NCI-H187 treated with DMSO at 0.1 percent for 48 hours (cell line): ENCODE data around the gene ERGIC1.
"Not testable (repeated sequence)": the region's sequence is repeated elsewhere in the genome, so short reads cannot be mapped to it uniquely, and the experiment has no call there.

Experiments
- DNase-seq: peaks from one replicate; lab custom pipeline; 2025; lab: John Stamatoyannopoulos, UW

The ERGIC1 gene, protein sequence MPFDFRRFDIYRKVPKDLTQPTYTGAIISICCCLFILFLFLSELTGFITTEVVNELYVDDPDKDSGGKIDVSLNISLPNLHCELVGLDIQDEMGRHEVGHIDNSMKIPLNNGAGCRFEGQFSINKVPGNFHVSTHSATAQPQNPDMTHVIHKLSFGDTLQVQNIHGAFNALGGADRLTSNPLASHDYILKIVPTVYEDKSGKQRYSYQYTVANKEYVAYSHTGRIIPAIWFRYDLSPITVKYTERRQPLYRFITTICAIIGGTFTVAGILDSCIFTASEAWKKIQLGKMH

DNA sequence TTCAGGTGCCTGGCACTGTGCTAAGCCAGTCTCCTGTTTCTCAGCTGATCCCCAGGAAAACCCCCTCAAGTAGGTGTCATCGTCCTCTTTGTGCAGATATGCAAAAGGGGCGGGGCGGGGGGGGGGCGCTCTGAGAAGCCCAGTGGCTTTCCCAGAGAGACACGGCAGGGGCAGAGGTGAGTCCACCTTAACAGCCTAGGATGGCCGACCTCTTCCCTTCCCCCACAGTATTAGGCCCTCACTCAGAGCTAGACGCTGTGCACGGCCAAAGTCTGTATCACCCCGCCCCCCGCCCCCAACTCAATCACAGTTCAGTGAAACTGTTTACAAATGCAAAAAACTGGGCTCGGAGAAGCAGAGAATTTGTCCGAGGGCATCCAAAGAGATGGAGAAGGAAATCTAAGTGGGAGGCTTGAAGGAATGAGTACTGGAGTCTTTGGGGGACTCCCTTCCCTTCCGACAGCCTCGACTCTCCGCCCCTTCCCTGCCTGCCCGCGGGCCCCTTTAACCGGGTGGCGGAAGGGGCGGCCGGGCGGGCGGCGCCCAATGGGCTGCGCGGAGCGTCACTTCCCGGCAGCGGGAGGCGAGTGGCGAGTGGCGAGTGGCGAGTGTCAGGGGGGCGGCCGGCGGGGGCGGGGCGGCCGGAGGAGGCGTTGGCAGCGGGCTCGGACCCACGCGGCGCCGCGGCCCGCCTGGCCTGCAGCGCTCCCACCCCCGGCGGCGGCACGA lies at the start of gene ERGIC1:
TSS of gene ERGIC1 (plus strand) at position 566 of the 729 bp plus-strand sequence. CDS start at position 729, 163 bp downstream.
- DNase-seq, result no peak

DNA sequence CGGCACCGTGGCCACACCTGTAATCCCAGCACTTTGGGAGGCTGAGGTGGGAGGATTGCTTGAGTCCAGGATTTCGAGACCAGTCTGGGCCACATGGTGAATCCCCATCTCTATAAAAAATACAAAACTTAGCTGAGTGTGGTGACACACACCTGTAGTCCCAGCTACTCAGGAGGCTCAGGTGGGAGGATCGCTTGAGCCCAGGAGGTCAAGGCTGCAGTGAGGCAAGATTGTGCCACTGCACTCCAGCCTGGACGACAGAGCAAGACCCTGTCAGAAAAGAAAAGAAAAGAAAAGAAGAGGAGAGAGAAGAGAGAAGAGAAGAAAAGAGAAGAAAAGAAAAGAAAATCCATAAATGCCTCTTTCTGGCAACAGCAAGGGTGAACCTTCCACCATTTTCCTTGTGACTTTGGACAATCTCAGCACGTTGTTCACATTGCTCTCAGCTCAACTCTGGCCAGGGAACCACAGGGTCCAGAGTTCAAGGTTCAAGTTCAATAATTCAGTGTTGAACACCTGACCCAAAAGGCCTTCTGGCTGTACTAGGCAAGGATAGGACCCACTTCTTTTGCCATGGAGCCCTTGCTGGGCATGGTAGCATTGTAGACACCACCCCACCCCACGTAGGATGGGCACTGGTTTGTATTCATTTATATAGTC lies 48.5 kb upstream of the ERGIC1 start:
- DNase-seq, result no peak

DNA sequence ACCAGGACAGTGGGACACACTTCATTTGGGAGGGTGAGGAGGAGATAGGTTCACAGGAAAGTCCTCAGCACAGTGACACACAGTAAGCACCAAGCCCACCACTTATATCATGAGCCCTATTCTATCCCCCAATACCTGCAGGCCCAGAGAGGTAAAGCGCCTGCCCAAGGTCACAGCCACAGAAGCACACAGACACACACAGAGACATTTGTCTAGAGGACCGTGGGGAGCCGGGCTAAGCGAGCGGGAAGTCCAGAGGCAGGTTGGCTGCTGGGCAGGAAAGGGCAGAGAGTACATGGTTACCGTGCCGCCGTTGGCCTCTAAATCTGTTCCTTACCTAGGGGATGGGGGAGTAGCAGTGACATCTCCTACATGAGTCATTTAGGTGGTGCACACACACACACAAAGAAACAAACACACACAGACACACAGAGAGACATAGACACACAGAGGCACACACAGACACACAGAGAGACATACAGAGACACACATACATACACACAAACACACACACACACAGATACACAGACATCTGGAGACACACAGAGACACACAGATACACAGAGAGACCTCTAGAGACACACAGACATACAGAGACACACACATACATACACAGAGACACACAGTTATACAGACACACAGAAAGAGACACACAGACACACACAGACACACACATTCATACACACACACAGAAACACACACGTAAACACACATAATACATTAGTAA lies 47.2 kb upstream of the ERGIC1 start:
- DNase-seq, result no peak

DNA sequence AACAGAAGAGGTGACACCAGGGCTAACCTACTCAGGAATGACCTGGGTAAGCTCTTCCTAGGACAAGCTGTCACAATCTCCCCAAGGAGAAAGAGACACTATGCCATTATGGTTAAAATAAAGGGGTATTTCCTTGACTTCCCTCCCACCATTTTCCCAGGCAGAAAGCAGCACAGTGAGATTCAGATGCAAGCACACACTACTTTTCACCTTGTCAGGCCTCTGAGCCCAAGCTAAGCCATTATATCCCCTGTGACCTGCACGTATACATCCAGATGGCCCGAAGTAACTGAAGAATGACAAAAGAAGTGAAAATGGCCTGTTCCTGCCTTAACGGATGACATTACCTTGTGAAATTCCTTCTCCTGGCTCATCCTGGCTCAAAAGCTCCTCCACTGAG lies 46.5 kb upstream of the ERGIC1 start:
- not testable (repeated sequence) for DNase-seq

DNA sequence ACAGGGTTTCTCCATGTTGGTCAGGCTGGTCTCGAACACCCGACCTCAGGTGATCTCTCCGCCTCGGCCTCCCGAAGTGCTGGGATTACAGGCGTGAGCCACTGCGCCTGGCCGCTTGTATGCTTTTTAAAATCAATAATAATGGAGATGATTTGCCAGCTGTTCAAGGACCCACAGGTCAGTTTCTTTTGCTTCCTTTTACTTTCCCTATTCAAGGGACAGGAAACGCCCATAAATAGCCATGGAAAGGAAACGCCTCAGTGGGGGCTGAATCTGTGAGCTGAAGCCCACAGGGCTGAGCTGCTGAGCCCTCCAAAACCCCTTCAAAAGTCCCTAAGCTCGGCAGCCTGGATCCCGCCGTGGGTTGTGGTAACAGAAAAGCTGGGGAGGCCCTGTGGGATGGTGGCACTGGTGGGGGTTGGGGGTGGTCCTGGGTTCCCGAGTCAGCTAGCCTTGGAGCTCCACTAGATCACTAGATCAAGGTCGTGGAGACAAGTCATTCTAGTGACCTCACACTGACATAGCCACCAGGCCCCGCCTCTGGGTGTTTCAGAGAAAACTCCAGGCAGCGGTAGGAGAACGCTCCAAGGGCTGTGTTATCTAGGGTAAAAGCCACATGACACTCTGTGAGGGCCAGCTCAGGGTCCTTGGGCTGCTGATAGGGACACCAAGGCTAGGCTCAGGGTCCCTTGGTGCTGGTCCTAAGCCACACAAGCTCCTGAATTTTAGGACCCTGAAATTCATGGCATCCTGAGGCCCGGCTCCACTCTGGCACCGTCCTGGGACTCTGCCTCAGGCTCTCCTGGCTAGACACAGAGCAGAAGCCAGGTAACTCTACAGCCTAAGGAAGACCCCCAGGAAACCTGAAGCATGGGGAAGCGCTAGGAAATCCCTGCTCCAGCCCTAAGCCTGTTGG lies 45.0 kb upstream of the ERGIC1 start:
- DNase-seq, result no peak

DNA sequence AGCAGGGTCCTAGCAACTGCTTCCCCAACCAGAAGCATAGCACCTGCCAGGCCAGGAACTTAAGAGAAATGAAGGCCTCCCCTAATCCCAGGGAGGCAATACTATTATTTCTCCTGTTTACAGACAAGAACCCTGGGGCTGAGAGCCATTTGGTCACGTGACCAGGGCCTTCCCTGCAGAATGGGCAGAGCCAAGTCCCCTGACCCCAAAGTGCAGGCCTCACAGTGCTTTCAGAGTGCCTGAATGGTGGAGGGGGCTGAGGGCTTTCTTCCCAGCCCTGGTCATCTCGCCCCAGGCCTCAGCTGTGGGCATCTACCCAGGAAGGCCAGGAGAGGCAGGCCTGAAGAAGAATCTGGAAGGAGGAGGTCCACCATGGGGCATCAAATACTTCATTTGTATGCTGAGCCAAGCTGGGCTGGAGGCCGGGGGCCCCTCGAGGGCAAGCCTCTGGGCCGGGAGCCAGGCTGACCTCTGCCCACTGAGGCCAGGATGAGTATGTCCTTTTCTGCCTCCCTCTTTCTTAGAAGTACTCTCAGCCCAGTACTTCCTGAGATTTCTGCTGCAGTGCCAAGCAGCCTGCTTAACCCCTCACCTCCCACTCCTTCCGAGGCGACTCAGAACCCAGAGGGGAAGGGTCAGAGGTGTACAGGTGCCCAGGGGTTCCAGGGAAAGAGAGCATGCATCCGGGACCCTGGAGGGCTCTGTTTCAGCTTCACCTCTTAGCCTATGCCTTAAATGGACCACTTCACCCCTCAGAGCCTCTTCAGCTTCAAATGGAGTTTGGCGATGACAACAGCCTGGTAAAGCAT lies 44.2 kb upstream of the ERGIC1 start:
- no peak for DNase-seq

DNA sequence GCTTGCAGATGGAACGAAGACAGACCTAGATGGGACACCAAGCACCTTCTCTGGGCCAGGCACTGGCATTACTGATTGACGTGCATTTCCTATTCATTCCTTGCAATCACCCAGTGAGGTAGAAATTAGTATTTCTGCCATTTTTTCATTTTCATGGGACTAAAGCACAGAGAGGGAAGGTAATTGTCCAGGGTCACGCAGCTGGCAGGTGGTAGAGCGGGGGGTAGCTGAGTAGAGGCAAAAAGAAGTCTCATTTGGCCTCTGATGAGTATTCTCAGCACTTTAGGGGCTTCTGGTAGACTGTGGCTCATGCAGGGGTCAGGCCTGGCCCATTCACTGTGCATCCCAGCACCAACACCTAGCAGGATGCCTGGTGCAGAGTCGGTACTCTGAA lies 43.6 kb upstream of the ERGIC1 start:
- DNase-seq, result no peak

DNA sequence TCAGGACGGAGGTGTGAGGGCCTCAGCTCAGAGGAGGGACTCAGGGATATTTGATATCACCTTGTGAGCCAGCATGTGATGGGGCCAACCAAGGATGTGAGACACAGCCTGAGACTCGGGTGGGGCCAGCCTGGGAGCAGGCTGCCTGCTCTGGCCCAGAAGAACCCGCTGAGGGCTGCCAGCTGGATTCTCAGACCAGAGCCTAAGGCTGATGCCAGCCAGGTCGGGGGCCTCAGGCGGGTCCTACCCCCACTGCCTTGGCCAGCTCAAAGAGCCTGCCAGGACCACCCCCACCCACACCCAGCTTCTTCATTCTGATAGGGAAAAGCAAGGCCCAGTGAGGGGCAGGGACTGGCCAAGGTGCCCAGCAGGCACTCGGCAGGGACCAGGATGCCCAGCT lies 42.8 kb upstream of the ERGIC1 start:
- DNase-seq, result no peak

DNA sequence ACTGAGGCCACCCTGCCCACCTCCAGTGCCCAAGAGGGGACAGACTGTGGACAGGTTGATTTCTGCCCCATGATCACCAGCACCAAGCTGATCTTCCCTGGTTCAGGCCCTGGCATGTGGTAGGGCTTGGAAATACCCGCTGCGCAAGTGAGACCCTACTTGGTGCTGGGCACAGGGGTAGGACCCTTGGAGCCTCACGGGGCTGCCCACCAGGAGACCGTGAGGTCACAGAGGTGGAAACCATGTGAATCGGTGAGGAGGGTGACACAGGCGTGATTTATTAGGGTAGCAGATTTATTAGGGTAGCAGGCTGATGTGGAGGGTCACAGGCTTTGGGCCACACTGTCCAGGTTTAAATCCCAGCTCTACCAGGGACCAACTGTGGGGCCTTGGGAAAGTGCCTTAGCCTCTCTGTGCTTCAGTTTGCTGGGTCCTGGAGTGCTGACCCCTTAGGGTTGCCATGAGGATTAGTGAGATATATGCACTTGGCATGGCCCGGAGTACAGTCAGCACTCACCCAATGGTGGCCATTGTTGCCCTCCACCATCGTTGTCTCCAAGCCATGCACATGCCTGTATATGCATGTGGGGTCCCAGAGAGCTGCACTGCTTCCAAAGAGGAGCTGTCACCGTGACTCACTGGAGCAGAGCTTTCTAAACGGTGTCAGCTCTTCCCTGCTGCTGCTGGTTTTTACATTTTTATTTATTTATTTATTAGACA lies 42.2 kb upstream of the ERGIC1 start:
- no peak for DNase-seq

DNA sequence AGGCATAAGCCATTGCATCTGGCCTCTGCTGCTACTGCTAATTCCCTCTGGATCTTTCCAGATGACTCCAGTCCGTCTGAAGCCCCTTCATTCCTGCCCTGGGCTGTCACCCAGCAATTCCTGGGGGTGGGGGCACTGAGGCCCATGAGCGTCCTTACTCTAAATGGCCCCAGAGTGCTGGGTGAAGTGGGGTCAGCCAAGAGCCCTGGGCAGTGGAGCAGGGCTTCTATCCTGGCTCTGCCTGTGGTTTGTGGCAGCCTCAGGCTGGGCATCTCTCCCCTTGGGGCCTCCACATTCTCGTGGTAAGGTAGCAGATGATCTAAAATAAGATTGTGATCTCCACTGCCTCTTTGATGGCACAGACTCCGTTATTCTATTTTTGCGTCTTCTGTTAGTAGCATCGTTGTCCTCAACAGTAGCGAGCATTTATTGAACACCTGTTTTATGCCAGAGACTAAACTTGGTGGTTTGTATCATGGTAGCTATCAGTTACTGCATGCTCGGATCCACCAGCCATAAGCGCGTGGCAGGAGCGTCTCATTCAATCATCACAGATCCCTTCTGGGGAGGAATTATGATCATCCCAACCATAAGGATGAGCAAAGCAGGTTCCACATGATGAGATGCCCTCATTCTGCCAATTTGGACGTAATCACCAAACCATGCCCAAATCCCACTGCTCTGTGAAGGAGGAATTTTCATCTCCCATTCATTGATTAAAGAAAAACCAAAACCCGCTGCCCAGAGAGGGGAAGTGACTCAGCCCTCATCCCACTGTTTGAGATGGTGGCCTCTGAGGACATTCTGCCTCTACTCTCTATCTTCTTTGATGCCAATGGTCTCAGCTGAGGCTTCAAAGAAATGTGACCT lies 41.1 kb upstream of the ERGIC1 start:
- DNase-seq, result no peak

DNA sequence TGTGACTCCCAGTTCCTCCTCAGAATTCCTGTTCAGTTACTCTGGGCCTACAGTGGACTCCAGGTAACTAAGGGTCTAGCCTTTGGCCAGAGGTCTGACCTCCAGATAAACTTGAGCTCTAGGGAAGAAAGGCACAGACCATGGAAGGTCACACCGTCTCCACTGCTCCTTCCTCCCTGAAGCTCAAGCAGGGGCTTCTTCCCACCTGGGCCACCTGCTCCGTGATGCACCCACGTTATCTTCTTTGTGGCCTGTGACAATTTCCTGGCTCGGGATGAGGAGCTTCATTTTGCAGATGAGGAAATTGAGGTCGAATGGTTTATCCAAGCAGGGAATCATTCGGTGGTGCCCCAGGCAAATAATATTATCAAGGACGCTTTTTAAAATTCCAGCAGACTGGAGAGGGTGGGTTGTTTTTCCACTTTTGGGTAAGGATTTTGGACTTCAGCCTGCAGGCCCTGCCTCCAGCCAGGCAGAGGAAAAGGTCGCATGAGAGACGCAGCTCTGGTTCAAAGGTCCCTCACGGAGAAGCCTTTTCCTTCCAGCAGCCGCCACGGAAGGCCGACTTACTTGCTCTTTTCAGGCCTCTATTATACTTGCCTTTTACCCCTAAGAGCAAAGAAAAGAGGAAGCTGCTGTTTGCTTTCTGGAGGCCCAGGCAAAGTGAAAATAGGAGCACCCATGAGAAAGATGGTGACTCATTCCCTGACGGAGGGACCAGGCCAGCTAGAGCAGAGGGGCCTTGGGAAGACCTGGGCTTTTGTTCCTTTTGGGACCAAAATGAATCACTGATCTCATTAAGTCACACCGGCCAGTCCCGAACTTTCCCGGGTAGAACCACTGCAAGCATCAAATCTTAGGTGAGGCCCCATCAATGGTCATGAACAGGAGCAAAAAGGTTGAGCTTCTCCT lies 40.2 kb upstream of the ERGIC1 start:
- no peak for DNase-seq

DNA sequence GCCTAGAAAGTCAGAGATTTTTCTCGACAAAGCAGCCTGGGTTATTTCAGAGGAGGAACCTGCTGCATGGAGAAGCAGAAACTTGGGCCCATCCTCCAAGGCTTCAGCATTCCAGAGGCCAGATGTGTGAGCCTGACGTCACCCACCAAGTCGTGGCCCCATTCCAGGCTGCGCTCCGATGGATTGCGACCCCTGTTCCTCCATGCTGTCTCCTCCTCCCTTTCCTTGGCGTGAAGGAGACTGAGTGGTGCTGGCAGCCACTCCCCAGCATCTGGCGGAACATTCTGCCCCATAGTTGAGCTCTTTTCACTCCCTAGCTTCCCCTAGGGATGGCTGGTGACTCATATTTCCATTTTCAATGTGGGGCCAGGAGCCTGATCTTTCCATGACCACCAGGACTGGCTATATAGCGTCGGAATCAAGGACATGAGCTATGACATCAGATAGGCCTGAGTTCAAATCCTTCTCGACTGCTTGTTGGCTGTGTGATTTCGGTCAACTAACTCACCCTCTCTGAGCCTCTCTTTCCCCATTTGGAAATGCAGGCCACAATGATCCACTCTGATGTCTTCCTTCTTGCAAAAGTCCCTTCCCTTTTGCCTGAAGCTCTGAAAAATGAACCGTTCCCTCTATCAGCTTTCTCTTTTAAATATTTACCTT lies 38.6 kb upstream of the ERGIC1 start:
- no peak for DNase-seq

DNA sequence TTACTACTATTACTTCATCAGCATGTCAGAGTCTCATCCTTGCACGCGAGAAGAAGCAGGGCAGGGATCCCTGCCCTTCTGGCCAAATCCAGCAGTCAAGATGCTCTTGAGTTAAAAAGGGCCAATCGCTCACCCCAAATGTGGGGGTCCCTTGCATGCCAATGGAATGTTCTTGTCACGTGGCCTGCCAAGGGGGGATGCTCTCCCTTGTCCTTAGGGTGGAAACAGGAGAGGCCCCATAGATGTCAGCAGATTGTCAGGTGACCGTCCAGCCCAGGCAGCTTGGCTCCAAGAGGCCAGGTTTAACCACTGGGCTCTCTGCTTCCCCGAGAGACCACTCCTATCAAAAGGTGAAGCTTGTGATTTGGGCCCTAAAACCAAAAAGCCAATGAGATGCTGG lies 37.7 kb upstream of the ERGIC1 start:
- DNase-seq, result no peak

DNA sequence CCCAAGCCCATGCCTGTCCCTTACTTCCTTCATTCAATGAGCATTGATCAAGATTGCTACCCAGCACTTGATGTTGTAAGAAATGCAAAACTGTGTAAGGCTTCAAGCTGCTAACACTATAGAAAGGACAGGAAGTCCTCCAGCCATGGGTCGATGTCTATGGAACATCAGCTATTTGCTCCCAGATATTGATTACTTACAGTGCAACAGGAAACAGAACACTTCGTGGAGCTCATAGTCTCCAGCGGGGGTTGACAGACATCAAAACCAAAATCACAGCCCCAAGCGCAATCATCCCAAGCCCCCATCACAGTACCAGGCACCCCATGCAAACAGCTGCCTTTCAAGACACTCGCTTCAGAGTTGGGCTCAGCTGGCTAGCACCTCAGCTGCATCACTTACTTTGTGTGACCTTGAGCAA lies 36.3 kb upstream of the ERGIC1 start:
- no peak for DNase-seq

DNA sequence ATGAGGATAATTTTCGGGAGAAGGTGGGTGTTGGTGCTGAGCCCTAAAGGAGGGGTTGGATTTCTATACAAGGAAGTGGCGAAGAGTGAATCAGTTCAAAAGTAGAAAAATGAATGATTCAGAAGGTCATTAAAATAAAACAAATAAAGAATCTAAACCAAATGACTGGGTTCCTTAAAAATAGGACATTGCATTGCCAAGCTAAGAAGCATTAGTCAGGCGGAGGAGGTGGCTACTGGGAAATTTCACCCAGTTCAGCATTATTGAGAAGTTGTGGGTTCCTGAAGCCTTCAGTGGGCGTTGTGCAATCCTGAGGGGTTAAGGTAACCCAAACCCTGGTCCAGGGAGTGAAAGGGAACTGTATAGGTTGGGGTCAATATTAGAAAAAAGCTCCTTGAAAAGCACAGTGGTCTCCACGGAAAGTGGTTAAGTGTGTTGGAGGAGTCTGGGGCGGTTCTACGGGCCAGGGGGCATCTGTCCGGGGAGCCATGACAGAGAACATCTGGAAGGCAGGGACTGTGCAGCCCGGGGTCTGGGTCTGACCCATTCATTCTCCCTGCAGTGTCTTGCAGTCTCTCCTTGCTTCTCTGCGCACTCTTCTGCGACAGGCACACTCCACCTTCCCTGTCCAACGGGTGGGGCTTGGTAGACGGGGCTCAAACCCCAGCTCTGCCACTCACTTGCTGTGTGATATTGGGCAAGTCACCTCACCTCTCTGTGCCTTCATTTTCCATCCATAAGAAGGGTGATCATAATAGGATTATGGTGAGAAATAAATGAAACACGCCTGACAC lies 35.4 kb upstream of the ERGIC1 start:
- DNase-seq, result no peak

DNA sequence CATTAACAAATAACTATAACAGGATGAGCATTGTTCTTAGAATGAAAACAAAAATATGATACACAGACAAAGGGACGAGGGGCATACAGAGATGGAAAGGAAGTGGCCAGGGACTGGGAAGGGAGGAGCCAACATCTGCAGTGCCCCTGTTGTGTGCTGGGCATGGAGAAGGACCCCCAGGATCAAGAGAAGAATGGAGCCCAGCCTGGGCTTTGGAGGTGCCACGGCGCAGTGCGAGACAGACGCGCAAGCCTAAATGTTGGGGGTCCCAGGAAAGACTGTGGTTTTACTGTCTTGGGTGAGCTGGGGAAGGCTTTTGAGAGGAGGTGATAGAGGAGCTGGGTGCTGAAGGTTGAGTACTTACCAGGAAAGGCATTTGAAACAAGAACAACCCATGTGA lies 34.6 kb upstream of the ERGIC1 start:
- no peak for DNase-seq
